B cell (primary cell): ENCODE results near the gene NFYC. TPM values are rescaled to one million over a fixed set of nuclear protein-coding genes. Genes with fewer than 3 reads are reported as not detected.

Experiments used
- ATAC-seq: fragments of 200-7000 bp; cut with Tn5 transposase; one replicate; pipeline ENCODE4 v1.10.0; 2021; ENCODE audit warnings: low read depth, mild to moderate bottlenecking, moderate number of reproducible peaks, moderate library complexity
- CTCF ChIA-PET: fragments of 350-600 bp; sonication (Branson Sonifier 250); formaldehyde crosslinking; loops from one replicate; lab custom pipeline; 2021; ENCODE audit warnings: antibody characterized with exemption, inconsistent platforms; lab: Charles Lee
- POLR2A ChIA-PET: fragments of 350-600 bp; sonication (Branson Sonifier 250); formaldehyde crosslinking; loops from one replicate; lab custom pipeline; 2021; ENCODE audit warnings: antibody characterized with exemption; lab: Charles Lee
- DNase-seq: peaks from one replicate; pipeline ENCODE4 v3.0.0; 2013
- H2AFZ ChIP-seq: 2 replicates; pipeline ENCODE4 v1.6.1; 2012; ENCODE audit warnings: mild to moderate bottlenecking, low read depth, low read length; ENCODE audit not compliant: insufficient read depth, poor library complexity, severe bottlenecking
- H3K27ac ChIP-seq, 2 donors: 1 replicate in 1 of 2; 2 replicates in 1 of 2; pipeline ENCODE4 v1.5.1; 2012 to 2013; ENCODE audit warnings: low read length in 2 of 2, mild to moderate bottlenecking in 2 of 2, moderate library complexity in 1 of 2
- H3K27me3 ChIP-seq, 4 experiments: fragments of 200-600 bp in 1 of 4; sonication (generic) in 1 of 4; replicated peaks in 1 of 4; 1 replicate in 2 of 4; 2 replicates in 2 of 4; pipeline versions ENCODE4 v1.6.1 to v1.7.0; 2013 to 2016; ENCODE audit warnings: low read length in 3 of 4, mild to moderate bottlenecking in 2 of 4, mixed read lengths in 1 of 4, moderate library complexity in 1 of 4; ENCODE audit not compliant: insufficient read depth in 4 of 4, control insufficient read depth in 3 of 4; ENCODE audit errors: control extremely low read depth in 1 of 4
- H3K36me3 ChIP-seq, 2 experiments: replicated peaks in 1 of 2; 1 replicate in 1 of 2; 2 replicates in 1 of 2; pipeline versions ENCODE4 v1.6.1 to v1.7.1; 2013; ENCODE audit warnings: low read length in 1 of 2; ENCODE audit not compliant: insufficient read depth in 2 of 2, control insufficient read depth in 1 of 2; ENCODE audit errors: control extremely low read depth in 1 of 2, extremely low read depth in 1 of 2
- H3K4me1 ChIP-seq, 2 donors: fragments of 200-600 bp in 1 of 2; sonication (generic) in 1 of 2; 1 replicate in 1 of 2; 2 replicates in 1 of 2; pipeline versions ENCODE4 v1.5.1 to v1.6.1; 2013 to 2017; ENCODE audit warnings: low read length in 2 of 2; ENCODE audit not compliant: control insufficient read depth in 2 of 2, insufficient read depth in 2 of 2
- H3K4me2 ChIP-seq: replicated peaks from 2 replicates; pipeline ENCODE3; 2012; ENCODE audit warnings: mild to moderate bottlenecking, low read depth, low read length; ENCODE audit not compliant: poor library complexity, severe bottlenecking
- H3K4me3 ChIP-seq, 5 experiments: fragments of 200-600 bp in 1 of 5; sonication (generic) in 1 of 5; 1 replicate in 3 of 5; 2 replicates in 2 of 5; pipeline versions ENCODE4 v1.5.1 to v1.7.0; 2011 to 2016; ENCODE audit warnings: low read length in 4 of 5, mild to moderate bottlenecking in 4 of 5, low read depth in 2 of 5, control low read depth in 1 of 5, moderate library complexity in 1 of 5; ENCODE audit not compliant: insufficient read depth in 1 of 5; ENCODE audit errors: control extremely low read depth in 1 of 5, extremely low read depth in 1 of 5
- H3K79me2 ChIP-seq: fragments of 200-600 bp; sonication (generic); one replicate; pipeline ENCODE4 v1.6.0; 2016; ENCODE audit warnings: low read length; ENCODE audit not compliant: control insufficient read depth, insufficient read depth
- H3K9ac ChIP-seq: fragments of 200-600 bp; sonication (generic); 2 replicates; pipeline ENCODE4 v1.6.1; 2017; ENCODE audit warnings: mild to moderate bottlenecking, low read length, moderate library complexity
- H3K9me3 ChIP-seq, 3 donors: one replicate each; pipeline versions ENCODE4 v1.6.1 to v1.7.1; 2013; ENCODE audit warnings: low read length in 2 of 3; ENCODE audit not compliant: control insufficient read depth in 2 of 3, insufficient read depth in 1 of 3; ENCODE audit errors: control extremely low read depth in 1 of 3
- H4K20me1 ChIP-seq: 2 replicates; pipeline ENCODE4 v1.6.0; 2012; ENCODE audit warnings: mild to moderate bottlenecking, low read length; ENCODE audit not compliant: insufficient read depth, control insufficient read depth, poor library complexity, severe bottlenecking
- H3K27ac Mint-ChIP-seq: one replicate; pipeline ENCODE4 v1.8.0; 2021; ENCODE audit warnings: mixed read lengths
- H3K27me3 Mint-ChIP-seq: one replicate; pipeline ENCODE4 v1.8.0; 2021; ENCODE audit warnings: mixed read lengths
- H3K4me1 Mint-ChIP-seq: one replicate; pipeline ENCODE4 v1.8.0; 2021; ENCODE audit warnings: mixed read lengths
- H3K4me3 Mint-ChIP-seq: one replicate; pipeline ENCODE4 v1.8.0; 2021; ENCODE audit warnings: mixed read lengths
- H3K9me3 Mint-ChIP-seq: one replicate; pipeline ENCODE4 v1.8.0; 2022; ENCODE audit warnings: mixed read lengths; ENCODE audit not compliant: insufficient read depth
- CTCF ChIP-seq: fragments of 200-600 bp; IDR thresholded peaks from one replicate; pipeline ENCODE4 v1.8.0; 2022; ENCODE audit warnings: antibody characterized with exemption, mild to moderate bottlenecking
- EZH2 ChIP-seq: IDR thresholded peaks from 2 replicates; pipeline ENCODE4 v1.6.1; 2012; ENCODE audit warnings: borderline replicate concordance, low read depth, mild to moderate bottlenecking, moderate library complexity, low read length; ENCODE audit not compliant: insufficient read depth, poor library complexity, severe bottlenecking
- WGBS: methylation state at CpG from one replicate; pipeline ENCODE4 v1.1.5; 2013; ENCODE audit warnings: missing lambda C conversion rate; ENCODE audit not compliant: insufficient coverage; 5-methylcytosine and 5-hydroxymethylcytosine counted together
- intact Hi-C: fragments of 100-400 bp; cut with micrococcal nuclease; formaldehyde crosslinking; loops from one replicate; pipeline ENCODE4 v1.10.0; 2022
- polyA plus RNA-seq: library from polyadenylated mRNA; depleted of rRNA; stranded (reverse); fragments of >200 nt; gene quantifications from 2 replicates; pipeline ENCODE4 v1.2.3, GENCODE V29; 2012
- total RNA-seq, 2 donors: library from RNA; stranded (reverse); fragments of 120-200 nt in 1 of 2; gene quantifications; 1 replicate in 1 of 2; 2 replicates in 1 of 2; pipeline versions ENCODE4 v1.2.3 to v1.2.4, GENCODE V29; 2013 to 2022

NFYC gene
- total and polyA plus RNA-seq, 2 donors (not counting 1 experiment from before 2014, with no cell fraction given) = 88.7 to 123 TPM

- peak overlapping the region; percentile 85 to 94 for H3K27ac ChIP-seq
- CTCF ChIA-PET = interaction anchor here (0.6 to 2.8 kb wide), 5 partner anchors 13 to 486 kb away, joined by 3 to 9 read pairs (median 3); partner anchors contain the start of genes NFYC and RIMS3
- POLR2A ChIA-PET = interaction anchor here (0.8 to 1.7 kb wide), 3 partner anchors 17 to 20 kb away, joined by 4 to 16 read pairs (median 5); partner anchors contain the start of gene NFYC
- no peaks in the 10 kb centered on the region for H4K20me1 ChIP-seq
- peaks cover 48 to 56% of the 10 kb centered on the region in 2 donors for H3K4me1 ChIP-seq
- no peak for ATAC-seq
- Mint-ChIP-seq H3K4me1 (peaks cover 71% of the 10 kb centered on the region), H3K9me3 (no peaks in the 10 kb centered on the region), H3K27ac (peak overlapping the region; percentile 92), H3K27me3 (no peaks in the 10 kb centered on the region), H3K4me3 (peak overlapping the region; percentile 96)
- no peaks in the 10 kb centered on the region for H3K27me3 ChIP-seq
- intact Hi-C loops = loop anchor here (5.0 kb wide), 2 partner anchors 92 to 178 kb away; partner anchors contain the start of gene ZNF684
- WGBS = 62% methylated on average over 2 of the region's 7 CpGs
- no peak for DNase-seq
- H3K79me2 ChIP-seq = peaks cover 95% of the 10 kb centered on the region
- H3K4me3 ChIP-seq = peak overlapping the region; percentile 16 to 88 (median 76)
- H3K9me3 ChIP-seq = no peaks in the 10 kb centered on the region
- H3K36me3 ChIP-seq = peaks cover 0 to 8% of the 10 kb centered on the region in 2 experiments
- no peak overlapping the region for H2AFZ ChIP-seq
- TF ChIP-seq CTCF (no peak), EZH2 (no peak)
- peak overlapping the region; percentile 79 for H3K4me2 ChIP-seq
- H3K9ac ChIP-seq = peak overlapping the region; percentile 75
These were observed 19.2 kb downstream of the NFYC start for GRCh38 chr1:40710581-40711315.
